ENCODE measurements around the gene CHST14.

Gene CHST14

DNA sequence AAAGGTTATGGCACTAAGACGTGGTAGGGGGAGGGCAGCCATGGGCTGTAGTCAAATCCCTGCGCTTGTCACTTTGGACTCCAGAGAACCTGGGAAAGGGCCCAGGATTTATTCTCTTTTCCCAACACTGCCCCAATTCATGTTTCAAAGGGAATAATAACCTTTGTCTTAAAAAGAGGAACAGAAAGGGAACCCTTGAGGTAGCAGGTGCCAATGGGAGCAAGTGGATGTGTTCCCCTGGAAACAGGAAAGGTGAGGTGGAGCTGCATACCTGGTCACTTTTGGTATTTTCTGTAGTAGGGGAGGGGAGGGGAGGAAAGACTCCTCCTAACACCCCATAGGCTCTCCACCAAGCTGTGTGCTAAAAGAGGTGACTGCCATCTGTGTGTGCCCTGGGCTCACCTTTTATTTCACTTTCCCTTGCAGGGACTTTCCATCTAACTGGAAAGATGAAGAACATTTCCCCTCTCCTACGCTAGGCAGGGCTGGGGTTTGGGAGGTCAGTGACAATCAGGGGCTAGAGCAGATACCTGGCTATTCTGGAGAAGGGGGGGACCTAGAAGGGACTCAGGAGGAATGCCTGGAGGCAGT, 6.1 kb upstream of the CHST14 start:
- DNase-seq, result no peak

DNA sequence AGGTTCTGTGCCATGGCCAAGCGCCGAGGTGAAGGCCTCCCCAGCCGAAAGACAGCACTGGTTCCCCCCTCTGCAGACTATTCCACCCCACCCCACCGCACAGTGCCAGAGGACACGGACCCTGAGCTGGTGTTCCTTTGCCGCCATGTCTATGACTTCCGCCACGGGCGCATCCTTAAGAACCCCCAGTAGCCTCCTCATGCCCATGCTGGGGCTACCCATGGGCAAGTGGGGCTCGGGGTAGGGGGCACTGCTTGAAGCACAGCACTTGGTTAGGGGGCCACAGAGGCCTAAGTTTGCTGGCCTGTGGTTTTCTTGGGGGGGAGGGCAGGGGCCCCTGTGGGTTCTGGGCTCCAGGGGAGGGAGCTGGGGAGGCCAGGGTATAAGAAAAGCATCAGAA, 4.8 kb upstream of the CHST14 start:
- no peak for DNase-seq

DNA sequence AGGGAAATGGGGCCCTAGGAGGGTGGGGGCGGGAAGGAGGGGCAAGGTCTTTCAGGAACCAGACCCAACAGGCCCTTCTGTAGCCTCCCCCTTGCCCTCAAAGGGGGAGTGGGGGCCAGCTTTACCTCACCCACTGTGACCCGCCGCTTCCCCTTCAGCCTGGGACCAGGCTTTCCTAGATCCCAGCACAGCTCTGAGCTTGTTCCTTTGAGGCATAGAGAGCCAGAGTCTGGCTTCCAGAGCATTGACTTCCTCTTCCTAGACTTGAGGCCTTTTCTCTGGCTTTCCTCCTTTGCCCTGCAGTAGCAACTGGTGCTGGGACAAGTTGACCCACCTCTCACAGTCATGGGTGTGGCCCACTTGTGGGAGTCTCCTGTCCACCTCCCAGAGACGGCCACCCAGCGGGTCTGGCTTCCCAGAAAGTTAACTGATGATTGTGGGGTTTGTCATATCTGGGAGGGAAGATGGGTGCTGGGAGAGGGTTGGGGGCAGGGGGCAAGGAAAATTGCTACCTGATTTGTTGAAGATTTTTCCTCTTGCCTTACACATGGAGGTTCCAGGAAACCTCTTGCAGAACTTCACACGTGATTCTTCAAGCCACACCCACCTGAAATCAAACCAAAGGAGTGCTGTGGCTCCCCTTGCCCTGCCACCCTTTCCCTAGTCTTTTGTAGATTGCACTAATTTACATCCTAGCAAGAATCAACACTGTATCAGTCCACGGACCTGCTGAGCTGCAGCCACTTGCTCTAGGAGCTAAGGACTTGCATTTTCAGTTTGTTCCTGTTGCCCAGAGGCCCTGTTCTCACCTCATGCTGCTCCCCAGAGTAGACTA, 4.1 kb upstream of the CHST14 start:
- DNase-seq, result no peak

DNA sequence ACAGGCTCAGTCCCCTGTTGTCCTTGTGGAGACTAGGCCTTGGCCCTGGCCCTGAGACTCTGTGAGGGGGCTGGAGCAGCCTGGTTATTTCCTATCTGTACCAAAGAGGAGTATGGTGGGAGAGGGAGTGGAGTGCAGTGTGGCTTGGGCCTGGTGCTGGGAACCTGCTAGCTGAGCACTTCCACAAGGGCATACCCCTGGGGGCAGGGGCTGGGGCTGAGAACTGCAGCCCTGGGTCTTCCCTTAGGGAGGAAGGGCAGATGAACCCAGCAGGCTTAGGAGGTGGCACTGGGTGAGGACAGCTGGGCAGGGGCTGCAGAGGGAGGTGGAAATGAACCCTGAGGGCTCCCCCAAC, 3.5 kb upstream of the CHST14 start:
- DNase-seq, result no peak

DNA sequence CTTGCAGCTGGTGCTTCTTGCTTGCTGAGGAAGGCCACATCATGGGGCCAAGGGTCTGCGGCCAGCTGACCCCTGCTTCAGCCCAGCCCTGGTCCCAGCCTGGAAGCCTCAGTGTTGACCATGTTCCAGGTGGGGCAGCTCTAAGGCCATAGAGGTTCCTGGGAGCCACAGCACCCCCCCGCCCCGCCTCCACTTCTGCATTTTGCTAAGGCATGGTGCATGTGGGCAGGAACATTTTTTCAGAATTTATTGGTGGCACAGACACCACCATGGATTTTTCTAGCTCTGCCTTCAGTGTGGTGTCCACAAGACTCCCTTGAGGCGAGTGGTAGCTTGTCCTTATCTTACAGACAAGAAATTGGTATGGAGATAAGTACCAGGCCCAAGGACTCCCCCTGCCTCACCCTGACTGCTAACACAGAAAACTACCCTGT, 1.9 kb upstream of the CHST14 start:
- no peak for DNase-seq

DNA sequence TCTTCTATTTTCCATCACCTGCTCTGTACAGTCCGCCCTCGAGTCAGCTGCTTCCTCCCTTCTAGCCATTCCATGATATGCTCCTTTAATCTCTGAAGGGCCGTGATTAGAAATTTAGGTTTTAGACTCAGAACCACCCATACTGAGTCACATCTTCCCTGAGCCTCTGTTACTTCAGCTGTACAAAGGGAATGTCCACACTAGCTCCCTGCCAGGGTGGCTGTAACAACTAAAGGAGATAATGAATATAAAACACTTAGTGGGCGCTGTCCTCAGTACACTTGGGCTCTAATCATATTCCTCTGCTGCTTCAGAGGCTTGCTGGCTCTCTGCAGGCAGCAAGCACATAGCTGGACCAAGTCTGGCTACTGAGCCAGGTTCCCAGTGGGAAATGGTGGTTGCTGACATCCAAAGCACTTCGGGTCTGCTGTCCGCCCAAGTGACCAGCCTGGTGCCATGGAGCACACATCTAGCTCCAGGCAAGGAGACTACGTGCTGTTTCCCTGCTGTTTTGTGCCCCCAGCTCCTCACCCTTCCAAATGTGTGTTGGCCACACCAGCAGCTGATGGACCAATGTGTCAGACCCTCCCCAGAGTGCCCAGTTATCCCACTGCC, 901 bp upstream of the CHST14 start:
- DNase-seq, result no peak

DNA sequence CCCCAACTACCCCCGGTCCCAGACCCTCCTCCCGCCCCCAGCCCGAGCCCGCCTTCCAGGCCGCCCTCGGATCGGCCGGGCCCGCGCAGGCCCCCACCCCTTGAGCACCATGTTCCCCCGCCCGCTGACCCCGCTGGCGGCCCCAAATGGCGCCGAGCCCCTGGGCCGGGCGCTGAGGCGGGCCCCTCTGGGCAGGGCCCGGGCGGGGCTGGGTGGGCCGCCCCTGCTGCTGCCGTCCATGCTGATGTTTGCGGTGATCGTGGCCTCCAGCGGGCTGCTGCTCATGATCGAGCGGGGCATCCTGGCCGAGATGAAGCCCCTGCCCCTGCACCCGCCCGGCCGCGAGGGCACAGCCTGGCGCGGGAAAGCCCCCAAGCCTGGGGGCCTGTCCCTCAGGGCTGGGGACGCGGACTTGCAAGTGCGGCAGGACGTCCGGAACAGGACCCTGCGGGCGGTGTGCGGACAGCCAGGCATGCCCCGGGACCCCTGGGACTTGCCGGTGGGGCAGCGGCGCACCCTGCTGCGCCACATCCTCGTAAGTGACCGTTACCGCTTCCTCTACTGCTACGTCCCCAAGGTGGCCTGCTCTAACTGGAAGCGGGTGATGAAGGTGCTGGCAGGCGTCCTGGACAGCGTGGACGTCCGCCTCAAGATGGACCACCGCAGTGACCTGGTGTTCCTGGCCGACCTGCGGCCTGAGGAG, 472 bp downstream of the CHST14 start:
- no peak for DNase-seq

DNA sequence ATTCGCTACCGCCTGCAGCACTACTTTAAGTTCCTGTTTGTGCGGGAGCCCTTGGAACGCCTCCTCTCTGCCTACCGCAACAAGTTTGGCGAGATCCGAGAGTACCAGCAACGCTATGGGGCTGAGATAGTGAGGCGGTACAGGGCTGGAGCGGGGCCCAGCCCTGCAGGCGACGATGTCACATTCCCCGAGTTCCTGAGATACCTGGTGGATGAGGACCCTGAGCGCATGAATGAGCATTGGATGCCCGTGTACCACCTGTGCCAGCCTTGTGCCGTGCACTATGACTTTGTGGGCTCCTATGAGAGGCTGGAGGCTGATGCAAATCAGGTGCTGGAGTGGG, 995 bp downstream of the CHST14 start:
- no peak for DNase-seq

DNA sequence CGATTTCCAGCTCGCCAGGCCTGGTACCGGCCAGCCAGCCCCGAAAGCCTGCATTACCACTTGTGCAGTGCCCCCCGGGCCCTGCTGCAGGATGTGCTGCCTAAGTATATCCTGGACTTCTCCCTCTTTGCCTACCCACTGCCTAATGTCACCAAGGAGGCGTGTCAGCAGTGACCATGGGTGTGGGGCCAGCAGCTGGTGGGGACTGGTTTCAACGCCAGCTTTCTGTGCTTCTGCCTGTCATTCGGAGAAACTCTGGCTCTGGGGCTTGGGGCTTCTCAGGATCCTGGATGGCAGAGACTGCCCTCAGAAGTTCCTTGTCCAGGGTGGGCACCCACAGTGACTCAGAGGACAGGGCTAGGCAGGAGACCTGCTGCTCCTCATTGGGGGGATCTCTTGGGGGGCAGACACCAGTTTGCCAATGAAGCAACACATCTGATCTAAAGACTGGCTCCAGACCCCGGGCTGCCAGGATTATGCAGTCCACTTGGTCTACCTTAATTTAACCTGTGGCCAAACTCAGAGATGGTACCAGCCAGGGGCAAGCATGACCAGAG, 1.5 kb downstream of the CHST14 start:
- DNase-seq, result no peak

DNA sequence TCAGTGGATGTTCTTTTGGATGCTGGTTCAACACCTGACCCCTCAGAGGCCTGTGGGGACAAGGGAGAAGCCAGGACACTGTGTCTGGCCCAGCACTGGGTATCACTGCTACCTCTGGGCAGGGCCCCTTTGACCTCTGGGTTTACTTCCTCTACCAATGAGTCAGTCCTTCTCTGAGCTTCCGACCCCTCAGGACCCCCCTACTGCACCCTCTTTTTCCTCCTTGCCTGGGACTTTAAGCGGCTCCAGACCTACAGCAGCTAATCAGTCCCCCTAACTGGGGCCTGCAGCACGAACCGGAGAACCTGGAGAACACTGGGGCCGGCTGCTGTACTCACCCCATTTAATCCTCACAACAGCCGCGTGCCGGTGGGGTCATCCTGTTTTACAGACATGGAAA, 3.8 kb downstream of the CHST14 start:
- no peak for DNase-seq

DNA sequence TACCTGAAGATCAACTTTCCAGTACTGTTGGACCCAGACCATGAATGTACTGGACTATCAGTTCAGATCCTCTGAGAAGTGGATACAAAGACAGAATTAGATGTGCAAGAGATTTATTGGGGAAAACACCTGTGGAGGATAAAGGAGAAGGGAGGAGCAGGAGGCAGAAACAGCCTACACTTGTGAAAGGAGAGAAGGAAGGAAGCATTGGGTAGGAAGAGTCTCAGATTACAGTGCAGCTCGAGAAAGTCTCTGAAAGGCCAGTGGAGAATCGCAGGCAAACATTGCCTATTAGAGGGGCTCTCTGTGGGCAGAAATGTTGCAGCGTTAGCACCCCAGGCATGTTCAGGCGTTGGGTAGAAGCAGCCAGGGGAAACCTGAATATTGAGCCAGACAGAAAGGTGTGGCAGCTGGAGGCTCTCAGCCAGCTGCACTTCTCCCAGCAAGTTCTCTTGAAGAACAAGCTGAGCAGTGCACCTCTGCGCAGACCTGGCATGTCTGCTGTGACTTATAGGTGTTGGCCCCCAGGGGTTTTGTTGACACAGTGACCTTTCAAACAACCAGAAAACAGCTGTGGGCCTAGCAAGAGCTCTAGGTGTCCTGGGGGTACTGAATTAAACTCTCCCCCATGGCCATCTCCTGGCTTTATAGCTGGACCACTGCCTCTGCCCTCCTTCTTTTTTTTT, 7.0 kb downstream of the CHST14 start:
- no peak for DNase-seq

DNA sequence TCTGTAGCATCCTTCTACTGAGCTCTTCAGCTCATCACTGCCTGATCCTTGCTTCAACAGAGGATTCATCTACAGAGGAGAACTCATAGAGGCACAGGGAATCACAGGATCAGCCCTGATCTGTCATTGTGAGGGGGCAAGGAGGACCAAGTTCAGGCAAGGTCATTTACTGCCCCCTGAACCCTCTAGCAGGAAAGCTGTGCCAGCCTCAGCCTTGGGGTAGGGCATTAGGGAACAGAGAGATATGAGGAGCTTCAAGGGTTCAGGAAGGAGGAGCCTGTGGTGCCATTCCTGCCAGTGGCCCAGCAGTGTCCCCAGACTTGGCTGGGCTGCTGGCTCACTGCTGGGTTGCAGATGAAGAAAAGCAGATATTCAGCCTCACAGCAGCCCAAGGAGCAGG, 8.2 kb downstream of the CHST14 start:
- DNase-seq, result no peak

DNA sequence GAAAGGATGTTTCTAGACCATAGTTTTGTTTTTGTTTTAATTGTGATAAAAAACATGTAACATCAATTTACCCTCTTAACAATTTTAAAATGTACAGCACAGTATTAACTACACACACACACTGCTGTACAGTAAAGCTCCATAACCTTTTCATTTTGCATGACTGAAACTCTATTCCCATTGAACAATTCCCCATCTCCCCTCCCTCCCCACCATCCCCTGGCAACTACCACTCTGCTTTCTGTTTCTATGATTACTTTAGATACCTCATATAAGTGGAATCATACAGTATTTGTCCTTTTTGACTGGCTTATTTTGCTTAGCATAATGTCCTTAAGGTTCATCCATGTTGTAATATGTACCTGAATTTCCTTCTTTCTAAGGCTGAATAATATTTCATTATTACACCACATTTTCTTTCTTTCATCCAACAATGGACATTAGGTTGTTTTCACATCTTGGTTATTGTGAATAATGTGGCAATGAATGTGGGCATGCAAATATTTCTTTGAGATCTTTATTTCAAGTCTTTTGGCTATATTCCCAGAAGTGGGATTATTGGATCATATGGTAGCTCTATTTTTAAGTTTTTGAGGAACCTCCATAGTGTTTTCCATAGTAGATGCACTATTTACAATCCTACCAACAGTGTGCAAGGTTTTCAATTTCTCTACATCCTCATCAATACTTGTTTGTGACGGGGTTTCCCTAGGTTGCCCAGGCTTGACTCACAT, 10.7 kb downstream of the CHST14 start:
- no peak for DNase-seq

DNA sequence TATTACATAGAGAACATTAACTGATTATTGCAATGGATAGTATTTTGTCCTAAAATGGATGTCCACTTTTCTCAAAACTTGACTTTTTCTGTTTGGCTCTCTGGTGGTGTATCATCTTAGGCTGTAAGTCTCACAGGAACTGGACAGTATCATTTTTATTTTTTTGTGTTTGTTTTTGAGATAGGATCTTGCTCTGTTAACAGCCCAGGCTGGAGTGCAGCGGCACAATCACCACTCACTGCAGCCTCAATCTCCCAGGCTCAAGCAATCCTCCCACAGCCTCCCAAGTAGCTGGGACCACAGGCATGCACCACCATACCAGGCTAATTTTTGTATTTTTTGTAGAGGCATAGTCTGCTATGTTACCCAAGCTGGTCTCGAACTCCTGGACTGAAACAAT, 13.1 kb downstream of the CHST14 start:
- no peak for DNase-seq

DNA sequence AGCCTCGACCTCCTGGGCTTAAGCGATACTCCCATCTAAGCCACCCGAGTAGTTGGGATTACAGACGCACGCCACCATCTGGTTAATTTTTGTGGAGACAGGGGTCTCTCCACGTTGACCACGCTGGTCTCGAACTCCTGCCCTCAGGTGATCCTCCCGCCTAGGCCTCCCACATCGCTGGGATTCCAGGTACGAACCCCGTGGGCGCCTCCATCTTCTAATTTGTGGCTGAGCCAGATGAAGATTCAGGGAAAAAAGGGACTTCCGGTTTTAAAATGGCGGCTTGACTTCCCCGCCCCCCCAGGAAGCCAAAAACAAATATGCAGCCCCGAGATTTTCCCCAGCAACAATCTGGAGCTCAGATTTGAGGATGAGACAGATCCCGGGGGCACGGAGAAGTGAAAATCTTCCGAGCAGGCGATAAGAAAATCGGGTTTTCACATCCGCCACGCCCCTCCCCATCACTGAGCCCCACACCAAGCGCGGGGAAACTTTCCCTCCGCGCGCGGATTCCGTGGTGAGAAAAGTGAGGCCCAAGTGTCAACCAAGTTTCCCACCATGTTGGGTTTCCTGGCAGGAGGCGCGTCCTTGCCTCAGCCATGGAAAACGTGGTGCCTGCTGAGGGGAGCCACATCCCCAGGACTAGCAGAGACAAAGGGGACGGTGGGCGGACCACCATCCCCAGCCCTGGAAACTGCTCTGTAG, 15.4 kb downstream of the CHST14 start:
- DNase-seq, result no peak

DNA sequence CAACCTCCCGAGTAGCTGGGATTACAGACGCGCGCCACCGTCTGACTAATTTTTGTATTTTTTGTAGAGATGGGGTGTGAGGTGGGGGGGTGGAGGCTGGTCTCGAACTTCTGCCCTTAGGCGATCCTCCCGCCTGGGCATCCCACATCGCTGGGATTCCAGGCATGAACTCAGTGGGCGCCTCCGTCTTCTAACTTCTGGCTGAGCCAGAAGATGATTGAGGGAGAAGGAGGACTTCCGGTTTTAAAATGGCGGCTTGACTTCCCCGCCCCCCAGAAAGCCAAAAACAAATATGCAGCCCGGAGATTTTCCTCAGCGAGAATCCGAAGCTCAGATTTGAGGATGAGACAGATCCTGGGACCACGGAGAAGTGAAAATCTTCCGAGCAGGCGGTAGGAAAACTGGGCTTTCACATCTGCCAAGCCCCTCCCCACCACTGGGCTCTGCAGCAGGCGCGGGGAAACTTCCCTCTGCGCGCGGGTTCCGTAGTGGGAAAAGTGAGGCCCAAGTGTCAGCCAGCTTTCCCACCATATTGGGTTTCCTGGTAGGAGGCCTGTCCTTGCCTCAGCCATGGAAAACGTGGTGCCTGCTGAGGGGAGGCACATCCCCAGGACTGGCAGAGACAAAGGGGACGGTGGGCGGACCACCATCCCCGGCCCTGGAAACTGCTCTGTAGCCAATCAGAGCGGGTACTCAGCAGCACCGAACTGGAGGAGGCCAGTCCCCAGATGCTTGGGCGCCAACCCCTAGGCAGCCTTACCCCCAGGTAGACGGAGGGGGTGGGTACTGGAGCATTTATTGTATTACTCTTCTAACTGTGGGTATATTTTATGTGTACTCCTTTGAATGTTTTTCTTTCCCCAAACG, 17.3 kb downstream of the CHST14 start:
- no peak for DNase-seq

DNA sequence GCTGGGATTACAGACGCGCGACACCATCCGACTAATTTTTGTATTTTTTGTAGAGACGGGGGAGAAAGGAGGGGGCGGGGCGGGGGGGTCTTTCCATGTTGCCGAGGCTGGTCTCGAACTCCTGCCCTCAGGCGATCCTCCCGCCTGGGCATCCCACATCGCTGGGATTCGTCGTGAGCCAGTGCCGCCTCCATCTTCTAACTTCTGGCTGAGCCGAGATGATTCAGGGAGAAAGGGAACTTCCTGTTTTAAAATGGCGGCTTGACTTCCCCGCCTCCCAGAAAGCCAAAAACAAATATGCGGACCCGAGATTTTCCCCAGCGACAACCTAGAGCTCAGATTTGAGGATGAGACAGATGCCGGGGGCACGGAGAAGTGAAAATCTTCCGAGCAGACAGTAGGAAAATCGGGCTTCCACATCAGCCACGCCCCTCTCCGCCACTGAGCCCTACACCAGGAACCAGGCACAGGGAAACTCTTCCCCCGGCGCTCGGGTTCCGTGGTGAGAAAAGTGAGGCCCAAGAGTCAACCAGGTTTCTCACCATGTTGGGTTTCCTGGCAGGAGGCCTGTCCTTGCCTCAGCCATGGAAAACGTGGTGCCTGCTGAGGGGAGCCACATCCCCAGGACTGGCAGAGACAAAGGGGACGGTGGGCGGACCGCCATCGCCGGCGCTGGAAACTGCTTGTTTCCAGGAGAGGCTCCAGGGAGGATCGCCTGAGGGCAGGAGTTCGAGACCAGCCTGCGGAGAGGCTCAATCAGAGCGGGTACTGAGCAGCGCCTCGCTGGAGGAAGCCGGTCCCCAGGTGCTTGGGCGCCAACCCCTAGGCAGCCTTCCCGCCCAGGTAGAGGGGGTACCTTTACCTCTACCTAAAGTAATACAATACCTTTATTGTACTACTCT, 18.7 kb downstream of the CHST14 start:
- no peak for DNase-seq

DNA sequence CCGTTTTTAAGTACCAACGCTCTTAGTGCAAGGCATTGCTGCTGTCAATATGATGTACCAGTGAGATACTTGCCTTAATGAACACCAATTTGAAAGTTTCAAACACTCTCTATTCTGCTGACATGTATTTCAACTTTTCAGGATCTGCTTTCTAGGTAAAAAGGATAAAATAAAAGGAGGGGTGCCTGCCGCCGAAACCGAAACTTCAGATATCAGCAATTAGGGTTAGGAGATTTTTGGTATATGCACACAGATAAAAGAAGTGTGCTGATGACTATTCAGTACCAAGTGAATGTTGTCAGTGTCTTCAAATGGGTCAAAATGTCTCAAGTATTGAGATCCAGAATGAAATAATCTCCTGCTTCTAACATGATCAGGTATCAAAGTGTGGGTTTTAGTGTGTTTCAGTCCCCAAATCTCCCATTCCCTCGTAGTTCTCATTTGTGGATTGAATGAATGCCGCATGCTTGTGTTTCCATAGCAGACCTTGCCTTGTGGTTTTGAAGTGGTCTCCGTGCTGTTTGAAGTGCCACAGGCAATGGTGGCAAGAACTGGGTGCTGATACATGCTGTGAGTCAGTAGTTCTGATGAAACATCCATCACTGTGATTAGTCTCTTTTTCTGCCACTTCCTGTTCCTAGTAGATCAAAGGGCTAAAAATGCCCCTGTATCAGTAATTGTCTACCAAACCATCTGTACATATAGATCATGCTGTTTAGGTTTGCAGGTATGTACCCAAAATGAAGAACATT, 22.5 kb downstream of the CHST14 start:
- no peak for DNase-seq

DNA sequence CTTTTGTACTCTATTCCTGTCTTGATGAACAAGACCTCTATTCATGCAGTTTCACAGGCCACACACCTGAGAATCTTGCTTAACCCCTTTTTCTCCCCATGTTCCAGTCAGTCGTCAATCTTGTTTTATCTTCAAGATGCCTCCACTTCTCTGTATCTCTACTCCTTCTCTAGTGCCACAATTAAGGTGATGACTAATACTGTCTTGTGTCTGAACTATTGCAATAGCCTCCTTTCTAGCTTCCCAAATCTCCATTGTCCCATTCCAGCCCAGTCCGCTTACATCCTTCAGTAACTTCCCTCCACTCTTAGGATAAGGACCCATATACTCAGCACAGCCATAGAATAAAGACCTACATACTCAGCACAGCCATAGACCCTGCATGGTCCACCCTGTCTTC, 24.7 kb downstream of the CHST14 start:
- no peak for DNase-seq
